ENCODE results near the gene MED29.

MED29 gene

DNA sequence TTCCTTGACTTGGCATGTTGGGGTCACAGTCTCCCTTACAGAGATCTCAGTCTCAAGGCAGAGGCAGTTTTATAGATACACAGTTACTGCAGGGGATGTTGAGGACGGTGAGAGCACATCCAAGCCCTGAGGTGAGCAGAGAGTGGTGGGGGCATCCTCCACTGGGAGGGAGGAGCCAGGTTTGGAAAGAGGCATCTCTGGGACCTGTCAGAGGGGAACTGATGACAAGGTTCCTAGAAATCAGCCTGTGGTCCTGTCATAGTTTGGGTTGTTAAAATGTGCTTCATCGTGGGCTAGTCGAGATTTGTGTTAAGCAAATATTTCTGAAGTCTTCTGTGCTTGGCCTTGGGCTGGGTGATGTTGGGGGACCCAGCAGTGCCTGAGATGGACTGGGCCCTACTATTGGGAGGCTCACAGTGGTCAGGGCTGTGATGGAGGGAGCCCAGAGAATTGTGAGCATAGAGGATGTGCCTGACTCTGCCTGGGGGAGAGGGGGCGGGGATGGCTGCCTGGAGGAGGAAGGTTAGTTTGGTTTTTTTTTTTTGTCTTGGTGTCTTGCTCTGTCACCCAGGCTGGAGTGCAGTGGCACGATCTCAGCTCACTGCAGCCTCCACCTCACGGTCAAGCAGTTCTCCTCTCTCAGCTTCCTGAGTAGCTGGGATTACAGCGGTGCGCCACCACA lies 58.1 kb downstream of the MED29 start:
- H3K4me3 ChIP-seq (ENCODE audit: low read depth, low read length) = no peak overlapping the region
- DNase-seq (ENCODE audit: low read depth, low spot score) = no peak
- TF ChIP-seq, protein P1, sequence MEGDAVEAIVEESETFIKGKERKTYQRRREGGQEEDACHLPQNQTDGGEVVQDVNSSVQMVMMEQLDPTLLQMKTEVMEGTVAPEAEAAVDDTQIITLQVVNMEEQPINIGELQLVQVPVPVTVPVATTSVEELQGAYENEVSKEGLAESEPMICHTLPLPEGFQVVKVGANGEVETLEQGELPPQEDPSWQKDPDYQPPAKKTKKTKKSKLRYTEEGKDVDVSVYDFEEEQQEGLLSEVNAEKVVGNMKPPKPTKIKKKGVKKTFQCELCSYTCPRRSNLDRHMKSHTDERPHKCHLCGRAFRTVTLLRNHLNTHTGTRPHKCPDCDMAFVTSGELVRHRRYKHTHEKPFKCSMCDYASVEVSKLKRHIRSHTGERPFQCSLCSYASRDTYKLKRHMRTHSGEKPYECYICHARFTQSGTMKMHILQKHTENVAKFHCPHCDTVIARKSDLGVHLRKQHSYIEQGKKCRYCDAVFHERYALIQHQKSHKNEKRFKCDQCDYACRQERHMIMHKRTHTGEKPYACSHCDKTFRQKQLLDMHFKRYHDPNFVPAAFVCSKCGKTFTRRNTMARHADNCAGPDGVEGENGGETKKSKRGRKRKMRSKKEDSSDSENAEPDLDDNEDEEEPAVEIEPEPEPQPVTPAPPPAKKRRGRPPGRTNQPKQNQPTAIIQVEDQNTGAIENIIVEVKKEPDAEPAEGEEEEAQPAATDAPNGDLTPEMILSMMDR (IDR thresholded peaks at IDR 0.05; ENCODE audit: low read depth, low read length) = no peak
- in situ Hi-C loops (cut with HindIII; ENCODE audit: low sequenced_read_pairs) = no loop called here
